Astrocyte (in vitro differentiated cells and primary cell): ENCODE results near the gene GLRX5. TPM values are rescaled to one million over a fixed set of nuclear protein-coding genes. Genes with fewer than 3 reads are reported as not detected.

Experiments used
- DNase-seq: peaks from one replicate; pipeline ENCODE4 v3.0.0-alpha.2; 2010; ENCODE audit warnings: low read depth
- FAIRE-seq: peaks from 2 replicates; lab custom pipeline; 2011; peaks lifted over from hg19 to GRCh38; lab: Jason Lieb, UNC
- H2AFZ ChIP-seq: 2 replicates; pipeline ENCODE4 v1.6.0; 2012; ENCODE audit warnings: low read depth, low read length, inconsistent platforms
- H3K27ac ChIP-seq: 2 replicates; pipeline ENCODE4 v1.5.1; 2011; ENCODE audit warnings: low read depth, low read length, inconsistent platforms
- H3K27me3 ChIP-seq: 2 replicates; pipeline ENCODE4 v1.6.0; 2011; ENCODE audit warnings: low read length, inconsistent platforms; ENCODE audit not compliant: insufficient read depth
- H3K36me3 ChIP-seq: 2 replicates; pipeline ENCODE4 v1.5.1; 2011; ENCODE audit warnings: low read length, inconsistent platforms; ENCODE audit not compliant: insufficient read depth
- H3K4me1 ChIP-seq: 2 replicates; pipeline ENCODE4 v1.5.1; 2011; ENCODE audit warnings: low read length, inconsistent platforms; ENCODE audit not compliant: insufficient read depth
- H3K4me2 ChIP-seq: 2 replicates; pipeline ENCODE4 v1.6.0; 2012; ENCODE audit warnings: low read length, inconsistent platforms
- H3K4me3 ChIP-seq: 2 replicates; pipeline ENCODE4 v1.5.1; 2011; ENCODE audit warnings: low read depth, mild to moderate bottlenecking, low read length, inconsistent platforms; ENCODE audit not compliant: insufficient read depth
- H3K79me2 ChIP-seq: 2 replicates; pipeline ENCODE4 v1.6.0; 2012; ENCODE audit warnings: mild to moderate bottlenecking, low read length, inconsistent platforms; ENCODE audit not compliant: insufficient read depth
- H3K9ac ChIP-seq: 2 replicates; pipeline ENCODE4 v1.6.0; 2012; ENCODE audit warnings: mild to moderate bottlenecking, low read length, inconsistent platforms
- H3K9me3 ChIP-seq: 2 replicates; pipeline ENCODE4 v1.5.1; 2012; ENCODE audit warnings: low read depth, mild to moderate bottlenecking, low read length, inconsistent platforms; ENCODE audit not compliant: insufficient read depth
- H4K20me1 ChIP-seq: 2 replicates; pipeline ENCODE4 v1.6.0; 2012; ENCODE audit warnings: low read length, inconsistent platforms; ENCODE audit not compliant: insufficient read depth
- H3K27ac Mint-ChIP-seq: one replicate; pipeline ENCODE4 v1.8.0; 2021; ENCODE audit warnings: mild to moderate bottlenecking, mixed read lengths; ENCODE audit not compliant: unreplicated experiment
- H3K27me3 Mint-ChIP-seq: one replicate; pipeline ENCODE4 v1.8.0; 2021; ENCODE audit warnings: low read depth, mixed read lengths; ENCODE audit not compliant: unreplicated experiment
- H3K36me3 Mint-ChIP-seq: one replicate; pipeline ENCODE4 v1.8.0; 2021; ENCODE audit warnings: low read depth, mixed read lengths; ENCODE audit not compliant: unreplicated experiment
- H3K4me1 Mint-ChIP-seq: one replicate; pipeline ENCODE4 v1.8.0; 2021; ENCODE audit warnings: low read depth, mixed read lengths; ENCODE audit not compliant: unreplicated experiment
- H3K4me3 Mint-ChIP-seq: one replicate; pipeline ENCODE4 v1.8.0; 2021; ENCODE audit warnings: mild to moderate bottlenecking, moderate library complexity, mixed read lengths; ENCODE audit not compliant: unreplicated experiment
- H3K9me3 Mint-ChIP-seq: one replicate; pipeline ENCODE4 v1.8.0; 2021; ENCODE audit warnings: mild to moderate bottlenecking, mixed read lengths; ENCODE audit not compliant: unreplicated experiment
- CTCF ChIP-seq: IDR thresholded peaks from 2 replicates; pipeline ENCODE4 v1.5.1; 2011; ENCODE audit warnings: low read depth, mild to moderate bottlenecking, inconsistent platforms, low read length, moderate library complexity; ENCODE audit not compliant: insufficient read depth
- EZH2 ChIP-seq: IDR thresholded peaks from 2 replicates; pipeline ENCODE4 v1.6.1; 2012; ENCODE audit warnings: mild to moderate bottlenecking, low read length, inconsistent platforms; ENCODE audit not compliant: insufficient read depth
- total RNA-seq: library from RNA; stranded (reverse); gene quantifications from 2 replicates; pipeline ENCODE4 v1.2.1, GENCODE V29; 2021

The GLRX5 gene
- total RNA-seq, 1 donor from 2014 or later = 50.5 TPM

GRCh38 chr14:95490727-95491451 lies 44.0 kb upstream of the GLRX5 start:
- peaks cover 4% of the 10 kb centered on the region for H3K9me3 Mint-ChIP-seq
- H2AFZ ChIP-seq = no peak overlapping the region
- FAIRE-seq = no peak

GRCh38 chr14:95491936-95492608 lies 42.8 kb upstream of the GLRX5 start:
- H3K4me3 Mint-ChIP-seq = no peak overlapping the region
- Histone ChIP-seq H3K9me3 (no peaks in the 10 kb centered on the region), H2AFZ (no peak overlapping the region), H4K20me1 (no peaks in the 10 kb centered on the region), H3K4me2 (no peak overlapping the region), H3K4me3 (no peak overlapping the region), H3K9ac (no peak overlapping the region), H3K36me3 (no peaks in the 10 kb centered on the region), H3K4me1 (peaks cover 7% of the 10 kb centered on the region), H3K27ac (no peak overlapping the region), H3K79me2 (no peaks in the 10 kb centered on the region), H3K27me3 (no peaks in the 10 kb centered on the region)
- FAIRE-seq = no peak
- DNase-seq = no peak
- no peaks in the 10 kb centered on the region for H3K36me3 Mint-ChIP-seq
- peaks cover 12% of the 10 kb centered on the region for H3K27me3 Mint-ChIP-seq
- peaks cover 4% of the 10 kb centered on the region for H3K9me3 Mint-ChIP-seq
- H3K4me1 Mint-ChIP-seq = peaks cover 10% of the 10 kb centered on the region
- no peak overlapping the region for H3K27ac Mint-ChIP-seq
- TF ChIP-seq EZH2 (no peak), CTCF (no peak)

More at GRCh38 chr14:95490727-95491451, 44.0 kb upstream of the GLRX5 start:
- Mint-ChIP-seq H3K36me3 (no peaks in the 10 kb centered on the region), H3K27me3 (peaks cover 19% of the 10 kb centered on the region), H3K4me1 (peaks cover 1% of the 10 kb centered on the region), H3K27ac (no peak overlapping the region), H3K4me3 (no peak overlapping the region)
- Histone ChIP-seq H4K20me1 (no peaks in the 10 kb centered on the region), H3K9ac (no peak overlapping the region), H3K4me2 (no peak overlapping the region), H3K4me3 (no peak overlapping the region), H3K36me3 (no peaks in the 10 kb centered on the region), H3K9me3 (no peaks in the 10 kb centered on the region), H3K27me3 (no peaks in the 10 kb centered on the region), H3K27ac (no peak overlapping the region), H3K79me2 (no peaks in the 10 kb centered on the region), H3K4me1 (no peaks in the 10 kb centered on the region)
- DNase-seq = no peak
- no peak for TF ChIP-seq CTCF
- TF ChIP-seq EZH2 = no peak
